HEK293 (cell line): ENCODE results near the gene DNAI1.

Experiments used
- ZBTB20 ChIP-seq: fragments of 450-650 bp; formaldehyde crosslinking; IDR thresholded peaks from 2 replicates; pipeline ENCODE4 v1.5.1; 2016; ENCODE audit warnings: missing biosample characterization, missing genetic modification characterization
- ZBTB7A ChIP-seq: fragments of 450-650 bp; formaldehyde crosslinking; IDR thresholded peaks from 2 replicates; pipeline ENCODE4 v1.5.1; 2016; ENCODE audit warnings: low read depth, missing biosample characterization, missing genetic modification characterization
- ZNF121 ChIP-seq: fragments of 450-650 bp; formaldehyde crosslinking; IDR thresholded peaks from 2 replicates; pipeline ENCODE4 v1.5.1; 2016; ENCODE audit warnings: missing biosample characterization, missing genetic modification characterization
- ZNF174 ChIP-seq: fragments of 450-650 bp; formaldehyde crosslinking; IDR thresholded peaks from 2 replicates; pipeline ENCODE4 v1.5.0; 2017; ENCODE audit warnings: missing biosample characterization, mild to moderate bottlenecking, missing genetic modification characterization
- ZNF175 ChIP-seq: fragments of 450-650 bp; formaldehyde crosslinking; IDR thresholded peaks from 2 replicates; pipeline ENCODE4 v1.5.1; 2016; ENCODE audit warnings: missing biosample characterization, missing genetic modification characterization
- ZNF23 ChIP-seq: fragments of 450-650 bp; formaldehyde crosslinking; IDR thresholded peaks from 2 replicates; pipeline ENCODE4 v1.5.1; 2016; ENCODE audit warnings: missing biosample characterization, missing genetic modification characterization, borderline replicate concordance
- ZNF560 ChIP-seq: fragments of 450-650 bp; formaldehyde crosslinking; IDR thresholded peaks from 2 replicates; pipeline ENCODE4 v1.5.1; 2017; ENCODE audit warnings: missing biosample characterization, missing genetic modification characterization, borderline replicate concordance
- ZSCAN30 ChIP-seq: fragments of 450-650 bp; IDR thresholded peaks from 2 replicates; pipeline ENCODE4 v1.5.1; 2018; ENCODE audit warnings: missing biosample characterization, mild to moderate bottlenecking, missing genetic modification characterization, moderate library complexity
- TF ChIP-seq, protein P1 (sequence below): IDR thresholded peaks from 2 replicates; pipeline ENCODE4 v1.6.1; 2011; ENCODE audit warnings: mild to moderate bottlenecking, low read depth, low read length, borderline replicate concordance
- TF ChIP-seq, protein P2 (sequence below): fragments of 450-650 bp; formaldehyde crosslinking; IDR thresholded peaks from 2 replicates; pipeline ENCODE4 v1.5.1; 2017; ENCODE audit warnings: missing biosample characterization, missing genetic modification characterization
- TF ChIP-seq, protein P3 (sequence below): fragments of 450-650 bp; formaldehyde crosslinking; IDR thresholded peaks from 2 replicates; pipeline ENCODE4 v1.5.1; 2016; ENCODE audit warnings: missing biosample characterization, missing genetic modification characterization
- TF ChIP-seq, protein P4 (sequence below): fragments of 450-650 bp; formaldehyde crosslinking; IDR thresholded peaks from 2 replicates; pipeline ENCODE4 v1.5.1; 2016; ENCODE audit warnings: missing biosample characterization, missing genetic modification characterization

DNA sequence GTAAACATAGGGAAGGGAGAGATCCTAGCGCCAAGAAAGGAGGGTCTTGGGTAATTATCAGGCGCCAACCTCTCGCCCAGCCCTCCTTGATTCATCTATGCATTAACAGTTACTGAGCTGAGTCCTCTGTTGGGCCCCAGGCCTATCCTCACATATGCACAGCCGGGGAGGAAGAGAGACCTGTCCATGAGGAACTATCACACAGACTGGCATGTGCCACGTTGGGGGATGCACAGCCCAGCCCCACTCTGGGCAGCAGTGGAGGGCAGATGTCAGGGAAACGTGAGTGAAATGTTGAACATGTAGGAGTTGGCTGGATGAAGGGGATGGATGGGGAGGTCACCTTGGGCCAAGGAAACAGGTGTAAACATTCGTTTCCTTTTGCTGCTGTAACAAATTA lies 82.9 kb downstream of the DNAI1 start:
- TF ChIP-seq ZNF121 (tag by site-specific recombination) (no peak), ZBTB7A (no peak), ZBTB20 (tag by site-specific recombination) (no peak), ZSCAN30 (tag by site-specific recombination) (no peak), ZNF23 (tag by site-specific recombination) (no peak), ZNF560 (no peak), ZNF174 (tag by site-specific recombination) (no peak), ZNF175 (tag by site-specific recombination) (no peak)
- TF ChIP-seq, protein P1, sequence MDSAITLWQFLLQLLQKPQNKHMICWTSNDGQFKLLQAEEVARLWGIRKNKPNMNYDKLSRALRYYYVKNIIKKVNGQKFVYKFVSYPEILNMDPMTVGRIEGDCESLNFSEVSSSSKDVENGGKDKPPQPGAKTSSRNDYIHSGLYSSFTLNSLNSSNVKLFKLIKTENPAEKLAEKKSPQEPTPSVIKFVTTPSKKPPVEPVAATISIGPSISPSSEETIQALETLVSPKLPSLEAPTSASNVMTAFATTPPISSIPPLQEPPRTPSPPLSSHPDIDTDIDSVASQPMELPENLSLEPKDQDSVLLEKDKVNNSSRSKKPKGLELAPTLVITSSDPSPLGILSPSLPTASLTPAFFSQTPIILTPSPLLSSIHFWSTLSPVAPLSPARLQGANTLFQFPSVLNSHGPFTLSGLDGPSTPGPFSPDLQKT: no peak
- TF ChIP-seq, protein P2, sequence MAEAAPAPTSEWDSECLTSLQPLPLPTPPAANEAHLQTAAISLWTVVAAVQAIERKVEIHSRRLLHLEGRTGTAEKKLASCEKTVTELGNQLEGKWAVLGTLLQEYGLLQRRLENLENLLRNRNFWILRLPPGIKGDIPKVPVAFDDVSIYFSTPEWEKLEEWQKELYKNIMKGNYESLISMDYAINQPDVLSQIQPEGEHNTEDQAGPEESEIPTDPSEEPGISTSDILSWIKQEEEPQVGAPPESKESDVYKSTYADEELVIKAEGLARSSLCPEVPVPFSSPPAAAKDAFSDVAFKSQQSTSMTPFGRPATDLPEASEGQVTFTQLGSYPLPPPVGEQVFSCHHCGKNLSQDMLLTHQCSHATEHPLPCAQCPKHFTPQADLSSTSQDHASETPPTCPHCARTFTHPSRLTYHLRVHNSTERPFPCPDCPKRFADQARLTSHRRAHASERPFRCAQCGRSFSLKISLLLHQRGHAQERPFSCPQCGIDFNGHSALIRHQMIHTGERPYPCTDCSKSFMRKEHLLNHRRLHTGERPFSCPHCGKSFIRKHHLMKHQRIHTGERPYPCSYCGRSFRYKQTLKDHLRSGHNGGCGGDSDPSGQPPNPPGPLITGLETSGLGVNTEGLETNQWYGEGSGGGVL (tag by site-specific recombination): no peak
- TF ChIP-seq, protein P3, sequence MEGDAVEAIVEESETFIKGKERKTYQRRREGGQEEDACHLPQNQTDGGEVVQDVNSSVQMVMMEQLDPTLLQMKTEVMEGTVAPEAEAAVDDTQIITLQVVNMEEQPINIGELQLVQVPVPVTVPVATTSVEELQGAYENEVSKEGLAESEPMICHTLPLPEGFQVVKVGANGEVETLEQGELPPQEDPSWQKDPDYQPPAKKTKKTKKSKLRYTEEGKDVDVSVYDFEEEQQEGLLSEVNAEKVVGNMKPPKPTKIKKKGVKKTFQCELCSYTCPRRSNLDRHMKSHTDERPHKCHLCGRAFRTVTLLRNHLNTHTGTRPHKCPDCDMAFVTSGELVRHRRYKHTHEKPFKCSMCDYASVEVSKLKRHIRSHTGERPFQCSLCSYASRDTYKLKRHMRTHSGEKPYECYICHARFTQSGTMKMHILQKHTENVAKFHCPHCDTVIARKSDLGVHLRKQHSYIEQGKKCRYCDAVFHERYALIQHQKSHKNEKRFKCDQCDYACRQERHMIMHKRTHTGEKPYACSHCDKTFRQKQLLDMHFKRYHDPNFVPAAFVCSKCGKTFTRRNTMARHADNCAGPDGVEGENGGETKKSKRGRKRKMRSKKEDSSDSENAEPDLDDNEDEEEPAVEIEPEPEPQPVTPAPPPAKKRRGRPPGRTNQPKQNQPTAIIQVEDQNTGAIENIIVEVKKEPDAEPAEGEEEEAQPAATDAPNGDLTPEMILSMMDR (tag by site-specific recombination): no peak
- TF ChIP-seq, protein P4, sequence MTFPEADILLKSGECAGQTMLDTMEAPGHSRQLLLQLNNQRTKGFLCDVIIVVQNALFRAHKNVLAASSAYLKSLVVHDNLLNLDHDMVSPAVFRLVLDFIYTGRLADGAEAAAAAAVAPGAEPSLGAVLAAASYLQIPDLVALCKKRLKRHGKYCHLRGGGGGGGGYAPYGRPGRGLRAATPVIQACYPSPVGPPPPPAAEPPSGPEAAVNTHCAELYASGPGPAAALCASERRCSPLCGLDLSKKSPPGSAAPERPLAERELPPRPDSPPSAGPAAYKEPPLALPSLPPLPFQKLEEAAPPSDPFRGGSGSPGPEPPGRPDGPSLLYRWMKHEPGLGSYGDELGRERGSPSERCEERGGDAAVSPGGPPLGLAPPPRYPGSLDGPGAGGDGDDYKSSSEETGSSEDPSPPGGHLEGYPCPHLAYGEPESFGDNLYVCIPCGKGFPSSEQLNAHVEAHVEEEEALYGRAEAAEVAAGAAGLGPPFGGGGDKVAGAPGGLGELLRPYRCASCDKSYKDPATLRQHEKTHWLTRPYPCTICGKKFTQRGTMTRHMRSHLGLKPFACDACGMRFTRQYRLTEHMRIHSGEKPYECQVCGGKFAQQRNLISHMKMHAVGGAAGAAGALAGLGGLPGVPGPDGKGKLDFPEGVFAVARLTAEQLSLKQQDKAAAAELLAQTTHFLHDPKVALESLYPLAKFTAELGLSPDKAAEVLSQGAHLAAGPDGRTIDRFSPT (tag by site-specific recombination): no peak
